Keratinocyte (primary cell): ENCODE data around the gene NAP1L1. TPM values are rescaled to one million over a fixed set of nuclear protein-coding genes. Genes with fewer than 3 reads are reported as not detected.

Experiments
- DNase-seq: peaks from one replicate; pipeline ENCODE4 v3.0.0-alpha.2; 2011; ENCODE audit warnings: low read depth, missing footprints, low spot score
- FAIRE-seq: peaks from 2 replicates; lab custom pipeline; 2011; peaks lifted over from hg19 to GRCh38; lab: Jason Lieb, UNC
- H2AFZ ChIP-seq: 2 replicates; pipeline ENCODE4 v1.6.0; 2012; ENCODE audit warnings: low read length, control low read depth, inconsistent platforms; ENCODE audit not compliant: control insufficient read depth
- H3K27ac ChIP-seq: 2 replicates; pipeline ENCODE4 v1.5.1; 2011; ENCODE audit warnings: low read length; ENCODE audit not compliant: control insufficient read depth, insufficient read depth
- H3K27me3 ChIP-seq: 3 replicates; pipeline ENCODE4 v1.6.0; 2011; ENCODE audit warnings: low read length; ENCODE audit not compliant: control insufficient read depth, insufficient read depth; ENCODE audit errors: extremely low read depth
- H3K36me3 ChIP-seq, 2 experiments: 2 replicates in 1 of 2; 3 replicates in 1 of 2; pipeline ENCODE4 v1.5.1; 2011; ENCODE audit warnings: low read length in 2 of 2, mild to moderate bottlenecking in 1 of 2; ENCODE audit not compliant: control insufficient read depth in 2 of 2, insufficient read depth in 2 of 2; ENCODE audit errors: extremely low read depth in 1 of 2
- H3K4me1 ChIP-seq: 3 replicates; pipeline ENCODE4 v1.5.1; 2011; ENCODE audit warnings: low read length; ENCODE audit not compliant: control insufficient read depth, insufficient read depth; ENCODE audit errors: extremely low read depth
- H3K4me2 ChIP-seq: 3 replicates; pipeline ENCODE4 v1.6.0; 2011; ENCODE audit warnings: low read depth, low read length; ENCODE audit not compliant: control insufficient read depth, insufficient read depth; ENCODE audit errors: extremely low read depth
- H3K4me3 ChIP-seq, 3 experiments: fragments of 200-600 bp in 1 of 3; sonication (generic) in 1 of 3; 2 replicates in 2 of 3; 3 replicates in 1 of 3; pipeline ENCODE4 v1.5.1; 2011 to 2016; ENCODE audit warnings: low read length in 3 of 3, mild to moderate bottlenecking in 3 of 3, control low read depth in 2 of 3, inconsistent platforms in 1 of 3, low read depth in 1 of 3, mixed read lengths in 1 of 3, mixed run types in 1 of 3, moderate library complexity in 1 of 3; ENCODE audit not compliant: control insufficient read depth in 2 of 3, insufficient read depth in 2 of 3; ENCODE audit errors: extremely low read depth in 1 of 3
- H3K79me2 ChIP-seq: 2 replicates; pipeline ENCODE4 v1.6.0; 2012; ENCODE audit warnings: low read length; ENCODE audit not compliant: control insufficient read depth, insufficient read depth
- H3K9ac ChIP-seq: 3 replicates; pipeline ENCODE4 v1.6.0; 2011; ENCODE audit warnings: low read length; ENCODE audit not compliant: control insufficient read depth, insufficient read depth; ENCODE audit errors: extremely low read depth
- H3K9me1 ChIP-seq: 3 replicates; pipeline ENCODE4 v1.6.0; 2011; ENCODE audit warnings: low read length; ENCODE audit not compliant: control insufficient read depth, insufficient read depth; ENCODE audit errors: extremely low read depth
- H3K9me3 ChIP-seq: 2 replicates; pipeline ENCODE4 v1.5.1; 2012; ENCODE audit warnings: low read depth, low read length; ENCODE audit not compliant: control insufficient read depth
- H4K20me1 ChIP-seq: 3 replicates; pipeline ENCODE4 v1.6.0; 2011; ENCODE audit warnings: low read length; ENCODE audit not compliant: control insufficient read depth, insufficient read depth; ENCODE audit errors: extremely low read depth
- EZH2 ChIP-seq: IDR thresholded peaks from one replicate; pipeline ENCODE4 v1.6.1; 2012; ENCODE audit warnings: inconsistent platforms, mild to moderate bottlenecking, low read length, moderate library complexity
- dilution Hi-C: fragments of 300-500 bp; cut with MboI; formaldehyde crosslinking; loops from one replicate; pipeline ENCODE4 v1.7.0; 2020; ENCODE audit warnings: low sequenced_read_pairs; ENCODE audit not compliant: extremely low pct_ligation_motif_present
- polyA plus RNA-seq, 5 experiments: library from polyadenylated mRNA; depleted of rRNA in 3 of 5; stranded (reverse) in 3 of 5; stranded (forward) in 1 of 5; unstranded in 1 of 5; fragments of >200 nt; gene quantifications; 1 replicate in 1 of 5; 2 replicates in 3 of 5; 3 replicates in 1 of 5; pipeline versions ENCODE4 v1.2.1 to v1.2.3, GENCODE V29; 2011 to 2012; ENCODE audit warnings: missing spikeins in 2 of 5, low read depth in 1 of 5, low replicate concordance in 1 of 5
- TF ChIP-seq, protein P1 (sequence below), 3 experiments: IDR thresholded peaks in 1 of 3; conservative IDR thresholded peaks in 1 of 3; optimal IDR thresholded peaks in 1 of 3; 2 replicates in 2 of 3; 3 replicates in 1 of 3; pipeline versions ENCODE3 to v1.5.1; 2011; ENCODE audit warnings: low read length in 3 of 3, mild to moderate bottlenecking in 3 of 3, moderate library complexity in 2 of 3, control low read depth in 1 of 3, inconsistent platforms in 1 of 3; ENCODE audit not compliant: insufficient read depth in 2 of 3; ENCODE audit errors: extremely low read depth in 1 of 3

The NAP1L1 gene
- polyA plus RNA-seq, 1 donor (not counting 4 experiments of a cell fraction or from before 2014, with no cell fraction given) = 384 TPM

DNA sequence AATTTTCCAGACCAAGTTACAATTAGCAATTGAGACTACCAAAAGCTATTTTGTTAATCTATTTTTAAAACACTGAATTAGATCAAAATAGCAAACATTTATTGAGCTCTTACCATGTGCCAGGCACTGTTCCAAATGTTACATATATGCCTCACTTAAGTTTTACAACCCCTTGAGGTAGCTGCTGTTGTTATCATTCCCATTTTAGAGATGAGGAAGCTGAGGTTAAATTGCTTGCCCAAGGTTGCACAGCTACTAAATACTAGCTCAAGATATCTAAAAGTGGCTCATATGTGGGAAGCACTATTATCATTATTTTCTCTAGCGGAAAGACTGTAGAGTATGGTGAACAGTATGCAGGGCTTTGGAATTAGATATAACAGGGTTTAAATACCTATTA is 19.5 kb upstream of the NAP1L1 start:
- Histone ChIP-seq H3K27me3 (no peaks in the 10 kb centered on the region), H3K27ac (no peak overlapping the region), H3K4me1 (peaks cover 11% of the 10 kb centered on the region), H3K9me1 (no peaks in the 10 kb centered on the region), H3K4me2 (no peak overlapping the region), H3K9me3 (no peaks in the 10 kb centered on the region), H2AFZ (no peak overlapping the region), H3K36me3 (no peaks in the 10 kb centered on the region), H3K4me3 (no peak overlapping the region), H4K20me1 (no peaks in the 10 kb centered on the region), H3K9ac (no peak overlapping the region), H3K79me2 (no peaks in the 10 kb centered on the region)
- no peak for DNase-seq
- TF ChIP-seq, protein P1, sequence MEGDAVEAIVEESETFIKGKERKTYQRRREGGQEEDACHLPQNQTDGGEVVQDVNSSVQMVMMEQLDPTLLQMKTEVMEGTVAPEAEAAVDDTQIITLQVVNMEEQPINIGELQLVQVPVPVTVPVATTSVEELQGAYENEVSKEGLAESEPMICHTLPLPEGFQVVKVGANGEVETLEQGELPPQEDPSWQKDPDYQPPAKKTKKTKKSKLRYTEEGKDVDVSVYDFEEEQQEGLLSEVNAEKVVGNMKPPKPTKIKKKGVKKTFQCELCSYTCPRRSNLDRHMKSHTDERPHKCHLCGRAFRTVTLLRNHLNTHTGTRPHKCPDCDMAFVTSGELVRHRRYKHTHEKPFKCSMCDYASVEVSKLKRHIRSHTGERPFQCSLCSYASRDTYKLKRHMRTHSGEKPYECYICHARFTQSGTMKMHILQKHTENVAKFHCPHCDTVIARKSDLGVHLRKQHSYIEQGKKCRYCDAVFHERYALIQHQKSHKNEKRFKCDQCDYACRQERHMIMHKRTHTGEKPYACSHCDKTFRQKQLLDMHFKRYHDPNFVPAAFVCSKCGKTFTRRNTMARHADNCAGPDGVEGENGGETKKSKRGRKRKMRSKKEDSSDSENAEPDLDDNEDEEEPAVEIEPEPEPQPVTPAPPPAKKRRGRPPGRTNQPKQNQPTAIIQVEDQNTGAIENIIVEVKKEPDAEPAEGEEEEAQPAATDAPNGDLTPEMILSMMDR (optimal IDR thresholded peaks at IDR 0.05 in 1 of 3, IDR thresholded peaks at IDR 0.05 in 1 of 3, conservative IDR thresholded peaks at IDR 0.05 in 1 of 3; ENCODE audit: extremely low read depth in 1 of 3, insufficient read depth in 2 of 3, low read length in 3 of 3) = no peak
- TF ChIP-seq EZH2 = no peak
- dilution Hi-C loops = no loop called here
- FAIRE-seq = no peak

DNA sequence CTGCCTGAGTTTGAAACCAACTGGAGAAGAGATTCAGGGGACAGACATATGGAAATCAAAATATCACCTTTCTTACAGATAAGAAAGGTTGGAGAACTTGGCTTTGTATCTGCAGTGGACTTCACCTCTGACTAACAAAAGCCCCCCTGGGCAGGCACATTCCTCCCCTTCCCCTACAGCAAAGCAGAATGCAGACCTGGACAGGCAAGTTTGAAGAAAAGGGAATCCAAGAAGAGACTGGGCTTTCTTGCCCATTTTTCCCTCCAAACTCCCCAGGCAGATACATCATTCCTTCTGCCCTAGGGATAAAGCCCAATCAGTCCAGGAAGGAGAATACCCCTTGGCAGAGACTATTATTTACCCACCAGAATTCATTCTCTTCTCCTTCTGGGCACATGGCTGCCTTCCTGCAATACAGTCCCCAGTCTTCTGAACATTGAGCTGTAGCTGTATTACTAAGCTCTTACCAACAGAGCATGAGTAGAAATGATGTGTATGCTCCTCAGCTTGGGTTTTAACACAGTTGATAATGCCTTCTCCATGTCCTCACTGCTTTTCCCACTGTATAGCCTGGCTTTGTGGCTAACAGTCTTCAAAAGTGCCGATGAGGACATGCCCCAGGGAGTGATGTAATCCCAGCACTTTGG is 17.4 kb upstream of the NAP1L1 start:
- Histone ChIP-seq H3K9me1 (no peaks in the 10 kb centered on the region), H3K4me1 (peaks cover 11% of the 10 kb centered on the region), H4K20me1 (no peaks in the 10 kb centered on the region), H3K27ac (no peak overlapping the region), H3K79me2 (no peaks in the 10 kb centered on the region), H3K36me3 (no peaks in the 10 kb centered on the region), H3K9me3 (no peaks in the 10 kb centered on the region), H3K4me2 (no peak overlapping the region), H3K9ac (no peak overlapping the region), H3K27me3 (no peaks in the 10 kb centered on the region), H3K4me3 (no peak overlapping the region), H2AFZ (no peak overlapping the region)
- FAIRE-seq (no peak), DNase-seq (no peak)
- TF ChIP-seq EZH2 = no peak
- TF ChIP-seq, protein P1 (optimal IDR thresholded peaks at IDR 0.05 in 1 of 3, IDR thresholded peaks at IDR 0.05 in 1 of 3, conservative IDR thresholded peaks at IDR 0.05 in 1 of 3; ENCODE audit: extremely low read depth in 1 of 3, insufficient read depth in 2 of 3, low read length in 3 of 3) = no peak
- dilution Hi-C loops = no loop called here
